Measurements from ENCODE around the gene EVA1C. TPM values are rescaled to one million over a fixed set of nuclear protein-coding genes. Genes with fewer than 3 reads are reported as not detected.
"Not testable (repeated sequence)": the region's sequence is repeated elsewhere in the genome, so short reads cannot be mapped to it uniquely, and the experiment has no call there.

EVA1C gene
- total RNA-seq, 2 experiments from 2014 or later = 11.1 to 13.7 TPM

GRCh38 chr21:32537569-32537881 lies 125.0 kb downstream of the EVA1C start:
- intact Hi-C loops (cut with micrococcal nuclease) = no loop called here
- TF ChIP-seq CTCF (IDR thresholded peaks at IDR 0.05) = no peak
- CTCF ChIA-PET = interaction anchor here (1.7 to 2.4 kb wide), 2 partner anchors 12 to 32 kb away, joined by 5 to 12 read pairs; no protein-coding TSS in a partner anchor
- POLR2A ChIA-PET = no interaction called here
- Mint-ChIP-seq H3K4me1 (ENCODE audit: low read depth) (peaks cover 26% of the 10 kb centered on the region), H3K27me3 (no peaks in the 10 kb centered on the region), H3K9me3 (no peaks in the 10 kb centered on the region), H3K4me3 (no peak overlapping the region), H3K27ac (no peak overlapping the region), H3K36me3 (ENCODE audit: low read depth) (no peaks in the 10 kb centered on the region)
- ATAC-seq (no peak), DNase-seq (no peak)

GRCh38 chr21:32538147-32538792 lies 125.8 kb downstream of the EVA1C start:
- Mint-ChIP-seq H3K27ac (peak overlapping the region; percentile 83), H3K9me3 (no peaks in the 10 kb centered on the region), H3K27me3 (no peaks in the 10 kb centered on the region), H3K4me3 (peak overlapping the region; percentile 20), H3K4me1 (ENCODE audit: low read depth) (peaks cover 26% of the 10 kb centered on the region), H3K36me3 (ENCODE audit: low read depth) (no peaks in the 10 kb centered on the region)
- no peak for TF ChIP-seq CTCF (IDR thresholded peaks at IDR 0.05)
- intact Hi-C loops (cut with micrococcal nuclease) = no loop called here
- CTCF ChIA-PET = interaction anchor here (0.7 to 2.4 kb wide), 7 partner anchors 13 to 135 kb away, joined by 3 to 12 read pairs (median 3); no protein-coding TSS in a partner anchor
- ATAC-seq (peak; percentile 95), DNase-seq (peak; percentile 75)
- POLR2A ChIA-PET = interaction anchor here (0.8 kb wide), 1 partner anchor 45 kb away, joined by 3 read pairs; no protein-coding TSS in a partner anchor

GRCh38 chr21:32539378-32539777 lies 126.9 kb downstream of the EVA1C start:
- Mint-ChIP-seq H3K27ac (no peak overlapping the region), H3K36me3 (ENCODE audit: low read depth) (no peaks in the 10 kb centered on the region), H3K9me3 (no peaks in the 10 kb centered on the region), H3K4me1 (ENCODE audit: low read depth) (peaks cover 26% of the 10 kb centered on the region), H3K4me3 (no peak overlapping the region), H3K27me3 (no peaks in the 10 kb centered on the region)
- no peak for TF ChIP-seq CTCF (IDR thresholded peaks at IDR 0.05)
- ChIA-PET POLR2A (no interaction called here), CTCF (interaction anchor here (1.2 to 2.4 kb wide), 4 partner anchors 14 to 62 kb away, joined by 3 to 12 read pairs (median 4); no protein-coding TSS in a partner anchor)
- DNase-seq (no peak), ATAC-seq (no peak)
- intact Hi-C loops (cut with micrococcal nuclease) = no loop called here

- H3K36me3 Mint-ChIP-seq (ENCODE audit: low read depth); DNase-seq; ATAC-seq; H3K9me3 Mint-ChIP-seq; H3K27me3 Mint-ChIP-seq; H3K4me3 Mint-ChIP-seq; intact Hi-C loops (cut with micrococcal nuclease); H3K27ac Mint-ChIP-seq: not testable (repeated sequence)
- CTCF ChIA-PET = interaction anchor here (1.1 to 1.4 kb wide), 2 partner anchors 35 to 135 kb away, joined by 3 read pairs; no protein-coding TSS in a partner anchor
- POLR2A ChIA-PET = interaction anchor here (1.7 kb wide), 1 partner anchor 10 kb away, joined by 7 read pairs; no protein-coding TSS in a partner anchor
- H3K4me1 Mint-ChIP-seq (ENCODE audit: low read depth) = peaks cover 19% of the 10 kb centered on the region
Measured at GRCh38 chr21:32543056-32543455, 130.6 kb downstream of the EVA1C start.

- Mint-ChIP-seq H3K4me1 (ENCODE audit: low read depth) (peaks cover 12% of the 10 kb centered on the region), H3K4me3 (no peak overlapping the region), H3K9me3 (no peaks in the 10 kb centered on the region), H3K27me3 (no peaks in the 10 kb centered on the region), H3K36me3 (ENCODE audit: low read depth) (no peaks in the 10 kb centered on the region), H3K27ac (no peak overlapping the region)
- DNase-seq (no peak), ATAC-seq (no peak)
- CTCF ChIA-PET = no interaction called here
- intact Hi-C loops (cut with micrococcal nuclease) = no loop called here
- no peak for TF ChIP-seq CTCF (IDR thresholded peaks at IDR 0.05)
- POLR2A ChIA-PET = interaction anchor here (0.7 kb wide), 1 partner anchor 111 kb away, joined by 4 read pairs; no protein-coding TSS in a partner anchor
Measured at GRCh38 chr21:32543975-32544374, 131.5 kb downstream of the EVA1C start.

Data from activated CD8-positive, alpha-beta T cell treated with anti-CD3 and anti-CD28 coated beads for 36 hours (primary cell).